Prostate gland (tissue), 2 donors: ENCODE results near the gene PRRT1B.

Source experiments
- POLR2A ChIP-seq: fragments of 450-650 bp; IDR thresholded peaks from one replicate; pipeline ENCODE4 v1.6.1; 2016; ENCODE audit warnings: antibody characterized with exemption, mild to moderate bottlenecking
- POLR2AphosphoS5 ChIP-seq: sonication (generic); formaldehyde crosslinking; IDR thresholded peaks from one replicate; pipeline ENCODE4 v1.6.1; 2017; ENCODE audit warnings: antibody characterized with exemption
- TF ChIP-seq, protein P1 (sequence below), 4 experiments: fragments of 200-600 bp in 2 of 4; fragments of 450-650 bp in 2 of 4; sonication (generic) in 2 of 4; IDR thresholded peaks; 1 replicate in 3 of 4; 2 replicates in 1 of 4; pipeline ENCODE4 v1.5.1; 2016 to 2019; ENCODE audit warnings: antibody characterized with exemption in 4 of 4, mild to moderate bottlenecking in 2 of 4, moderate library complexity in 2 of 4

DNA sequence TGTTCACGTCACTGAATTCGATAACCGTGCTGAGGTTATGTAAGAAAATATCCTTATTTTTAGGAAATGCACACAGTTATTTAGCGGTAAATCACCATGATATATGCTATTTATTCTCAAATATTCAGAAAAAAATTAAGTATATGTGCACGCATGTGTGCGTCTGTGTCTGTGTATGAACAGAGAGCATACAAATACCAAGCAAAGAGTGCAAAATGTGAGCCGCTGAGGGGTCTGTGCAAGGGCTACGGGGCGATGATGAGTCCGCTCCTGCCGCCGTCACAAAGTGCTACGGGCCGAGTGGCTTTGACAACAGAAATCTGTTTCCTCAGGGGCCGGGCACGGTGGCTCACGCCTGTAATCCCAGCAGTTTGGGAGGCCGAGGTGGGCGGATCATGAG is 7.4 kb upstream of the PRRT1B start:
- TF ChIP-seq, protein P1, sequence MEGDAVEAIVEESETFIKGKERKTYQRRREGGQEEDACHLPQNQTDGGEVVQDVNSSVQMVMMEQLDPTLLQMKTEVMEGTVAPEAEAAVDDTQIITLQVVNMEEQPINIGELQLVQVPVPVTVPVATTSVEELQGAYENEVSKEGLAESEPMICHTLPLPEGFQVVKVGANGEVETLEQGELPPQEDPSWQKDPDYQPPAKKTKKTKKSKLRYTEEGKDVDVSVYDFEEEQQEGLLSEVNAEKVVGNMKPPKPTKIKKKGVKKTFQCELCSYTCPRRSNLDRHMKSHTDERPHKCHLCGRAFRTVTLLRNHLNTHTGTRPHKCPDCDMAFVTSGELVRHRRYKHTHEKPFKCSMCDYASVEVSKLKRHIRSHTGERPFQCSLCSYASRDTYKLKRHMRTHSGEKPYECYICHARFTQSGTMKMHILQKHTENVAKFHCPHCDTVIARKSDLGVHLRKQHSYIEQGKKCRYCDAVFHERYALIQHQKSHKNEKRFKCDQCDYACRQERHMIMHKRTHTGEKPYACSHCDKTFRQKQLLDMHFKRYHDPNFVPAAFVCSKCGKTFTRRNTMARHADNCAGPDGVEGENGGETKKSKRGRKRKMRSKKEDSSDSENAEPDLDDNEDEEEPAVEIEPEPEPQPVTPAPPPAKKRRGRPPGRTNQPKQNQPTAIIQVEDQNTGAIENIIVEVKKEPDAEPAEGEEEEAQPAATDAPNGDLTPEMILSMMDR (IDR thresholded peaks at IDR 0.05) = no peak
- no peak for TF ChIP-seq POLR2AphosphoS5
- TF ChIP-seq POLR2A = no peak
